Left ventricle myocardium superior (tissue), 1 donor: ENCODE results near the gene EVI5. TPM values are rescaled to one million over a fixed set of nuclear protein-coding genes. Genes with fewer than 3 reads are reported as not detected.
A peak's percentile ranks its signal among the peaks of the same experiment; 100 is the strongest.
"Not testable (repeated sequence)": the region's sequence is repeated elsewhere in the genome, so short reads cannot be mapped to it uniquely, and the experiment has no call there.

Experiments
- ATAC-seq: fragments of 200-7000 bp; cut with Tn5 transposase; one replicate; pipeline ENCODE4 v1.9.1; 2020; ENCODE audit warnings: mild to moderate bottlenecking, moderate library complexity
- DNase-seq: peaks from one replicate; pipeline ENCODE4 v3.0.0-alpha.2; 2020
- intact Hi-C: fragments of 100-400 bp; cut with micrococcal nuclease; formaldehyde crosslinking; loops from one replicate; pipeline ENCODE4 v1.11.0; 2022
- total RNA-seq: library from RNA; stranded (reverse); fragmentation: NEBNext Ultra II Directional; extraction: Animal tissue kit (Norgen Biotek cat#: 25700); gene quantifications from one replicate; pipeline ENCODE4 v1.2.1, GENCODE V29; 2021
- donor health status: DM: no; HTN: yes; CAD: no; lungs with severe emphysema.

Gene EVI5
- total RNA-seq, 1 donor from 2014 or later, result 21.2 TPM

GRCh38 chr1:92797297-92797696, 12.4 kb upstream of the EVI5 start:
- intact Hi-C loops, result no loop called here
- DNase-seq (no peak), ATAC-seq (no peak)

GRCh38 chr1:92795166-92795565, 10.3 kb upstream of the EVI5 start:
- DNase-seq (no peak), ATAC-seq (no peak)
- intact Hi-C loops, result no loop called here

- intact Hi-C loops, result no loop called here
- ATAC-seq, result peak; percentile 37
- no peak for DNase-seq
Observed at GRCh38 chr1:92792340-92792782, 7.5 kb upstream of the EVI5 start.

GRCh38 chr1:92791487-92792066, 6.7 kb upstream of the EVI5 start:
- intact Hi-C loops, result no loop called here

GRCh38 chr1:92790867-92791266, 6.0 kb upstream of the EVI5 start:
- DNase-seq (no peak), ATAC-seq (no peak)
- intact Hi-C loops, result no loop called here

More at GRCh38 chr1:92791487-92792066, 6.7 kb upstream of the EVI5 start:
- no peak for DNase-seq
- ATAC-seq, result peak; percentile 38

GRCh38 chr1:92790081-92790480, 5.2 kb upstream of the EVI5 start:
- intact Hi-C loops, result no loop called here
- DNase-seq (no peak), ATAC-seq (no peak)

GRCh38 chr1:92786111-92786901, 1.4 kb upstream of the EVI5 start:
- no peak for ATAC-seq
- intact Hi-C loops, result no loop called here
- DNase-seq, result no peak

- DNase-seq, result no peak
- intact Hi-C loops, result no loop called here
- peak; percentile 0 for ATAC-seq
Observed at GRCh38 chr1:92784021-92784638, 778 bp downstream of the EVI5 start.

- ATAC-seq, intact Hi-C loops: not testable (repeated sequence)
Observed at GRCh38 chr1:92783550-92783949, 1.4 kb downstream of the EVI5 start.

GRCh38 chr1:92778376-92778775, 6.5 kb downstream of the EVI5 start:
- DNase-seq, result no peak
- intact Hi-C loops, result no loop called here
- peak; percentile 49 for ATAC-seq

More at GRCh38 chr1:92783550-92783949, 1.4 kb downstream of the EVI5 start:
- DNase-seq, result peak; percentile 47

GRCh38 chr1:92774407-92774806, 10.5 kb downstream of the EVI5 start:
- no peak for ATAC-seq
- intact Hi-C loops, result no loop called here
- no peak for DNase-seq

GRCh38 chr1:92773749-92774148, 11.2 kb downstream of the EVI5 start:
- intact Hi-C loops, ATAC-seq, DNase-seq: not testable (repeated sequence)

GRCh38 chr1:92769856-92770255, 15.1 kb downstream of the EVI5 start:
- intact Hi-C loops, result no loop called here
- ATAC-seq, result no peak

GRCh38 chr1:92768915-92769314, 16.0 kb downstream of the EVI5 start:
- no peak for ATAC-seq
- DNase-seq, result no peak
- intact Hi-C loops, result no loop called here

More at GRCh38 chr1:92769856-92770255, 15.1 kb downstream of the EVI5 start:
- no peak for DNase-seq

- intact Hi-C loops, result no loop called here
- DNase-seq (no peak), ATAC-seq (no peak)
Observed at GRCh38 chr1:92768296-92768695, 16.6 kb downstream of the EVI5 start.

GRCh38 chr1:92764116-92764515, 20.8 kb downstream of the EVI5 start:
- intact Hi-C loops, result no loop called here
- DNase-seq (no peak), ATAC-seq (no peak)

- ATAC-seq, result no peak
- no peak for DNase-seq
- intact Hi-C loops, result no loop called here
Observed at GRCh38 chr1:92762355-92762754, 22.6 kb downstream of the EVI5 start.

- ATAC-seq (no peak), DNase-seq (no peak)
- intact Hi-C loops, result no loop called here
Observed at GRCh38 chr1:92759361-92759760, 25.5 kb downstream of the EVI5 start.

GRCh38 chr1:92756537-92756936, 28.4 kb downstream of the EVI5 start:
- DNase-seq (no peak), ATAC-seq (peak; percentile 5)
- intact Hi-C loops, result no loop called here
